Midbrain (tissue), 1 donor: ENCODE measurements around the gene ELAPOR1.

Experiments
- DNase-seq: peaks from one replicate; lab custom pipeline; 2025; lab: John Stamatoyannopoulos, UW

Gene ELAPOR1

DNA sequence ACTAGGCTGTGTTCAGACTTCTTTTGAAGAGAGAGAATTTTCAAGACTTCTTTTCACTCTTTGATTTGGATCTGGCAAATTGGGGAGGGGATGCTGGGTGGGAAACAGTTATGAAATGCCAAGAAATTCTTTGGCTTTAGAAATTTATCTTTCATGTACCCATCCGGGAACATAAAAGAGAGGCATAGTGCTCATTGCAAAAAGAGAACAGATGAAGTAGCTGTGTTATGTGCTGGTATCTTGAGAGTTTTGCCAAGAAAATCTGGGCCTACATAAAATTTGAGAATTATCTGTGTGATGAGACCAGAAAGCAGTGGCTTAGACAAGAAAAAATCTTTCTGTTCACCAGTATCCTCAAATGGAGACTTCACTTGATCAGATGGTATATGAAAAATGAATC is 19.0 kb upstream of the ELAPOR1 start:
- no peak for DNase-seq

DNA sequence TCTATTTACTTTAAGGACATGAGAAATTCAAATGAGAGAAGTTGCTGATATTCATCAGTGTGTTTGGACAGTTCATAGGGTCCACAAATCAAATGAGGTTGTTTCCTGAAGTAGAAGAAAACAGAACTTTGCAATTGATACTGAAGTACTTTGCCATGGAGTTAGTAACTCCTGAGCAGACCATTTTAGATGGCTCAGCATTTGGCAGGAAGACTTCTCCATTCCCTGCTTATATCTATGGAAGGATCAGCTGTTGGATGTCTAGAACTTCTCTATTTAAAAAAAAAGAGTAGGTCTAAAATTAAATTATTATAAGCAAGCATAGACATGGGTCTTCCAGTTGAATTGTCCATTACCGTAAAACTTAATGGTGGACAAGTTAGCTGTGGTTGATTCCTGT is 18.3 kb upstream of the ELAPOR1 start:
- no peak for DNase-seq

DNA sequence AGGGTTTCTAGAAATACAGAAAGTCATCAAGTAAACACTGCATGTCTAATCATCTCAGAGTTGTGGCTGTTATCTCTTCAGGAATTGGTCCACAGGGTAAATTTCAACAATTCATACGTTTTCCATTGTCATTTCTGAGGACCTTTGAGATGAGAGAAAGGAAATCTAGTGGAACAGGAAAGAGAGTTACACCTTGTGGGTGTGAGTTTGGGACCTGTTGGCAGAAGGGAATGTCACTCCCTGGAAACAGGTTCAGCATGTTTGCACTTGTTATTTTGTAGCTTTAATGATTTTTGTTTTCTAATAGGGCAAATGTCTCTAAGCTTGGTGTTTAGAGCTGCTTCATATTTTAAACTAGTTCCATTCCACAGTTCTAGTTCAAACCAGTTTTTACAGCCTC is 17.8 kb upstream of the ELAPOR1 start:
- no peak for DNase-seq

DNA sequence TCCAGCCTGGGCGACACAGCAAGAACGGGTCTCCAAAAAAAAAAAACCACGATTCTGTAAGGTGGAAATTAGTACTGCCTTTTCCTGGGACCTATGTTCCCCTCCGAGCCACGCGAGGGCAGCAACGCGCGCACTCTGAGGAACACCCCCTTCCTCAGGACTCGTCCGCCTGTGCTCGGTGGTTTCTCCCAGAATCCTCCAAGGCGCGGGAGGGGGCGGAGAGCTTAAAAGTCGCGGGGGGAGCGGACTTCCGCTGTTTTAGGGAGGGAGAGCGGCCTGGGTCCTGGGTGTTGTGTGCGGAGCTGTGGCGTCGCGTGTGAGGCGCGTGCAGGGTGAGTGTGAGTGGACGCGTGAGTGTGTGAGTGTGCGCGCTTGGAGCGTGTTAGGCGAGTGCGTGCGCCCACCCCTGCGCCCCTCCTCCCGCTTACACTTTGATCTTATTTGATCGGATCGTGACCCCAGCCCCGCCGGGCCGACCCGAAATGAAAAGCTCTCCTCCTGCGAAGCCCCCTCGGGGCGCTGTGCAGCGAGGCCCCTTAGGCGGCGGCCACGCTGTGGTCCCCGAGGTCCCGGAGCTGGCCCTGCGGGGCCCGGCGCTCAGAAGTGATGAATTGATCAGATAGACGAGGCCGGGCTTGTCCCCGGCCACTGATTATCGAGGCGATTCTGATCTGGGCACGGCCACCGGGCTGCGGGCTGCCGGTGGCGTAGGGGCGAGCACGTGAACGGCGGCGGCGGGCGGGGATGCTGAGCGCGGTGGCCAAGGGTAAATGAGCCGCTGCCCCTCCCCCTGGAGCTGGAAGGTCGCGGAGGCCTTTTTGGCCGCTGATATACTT is 13.8 kb upstream of the ELAPOR1 start:
- DNase-seq, result peak; percentile 97

DNA sequence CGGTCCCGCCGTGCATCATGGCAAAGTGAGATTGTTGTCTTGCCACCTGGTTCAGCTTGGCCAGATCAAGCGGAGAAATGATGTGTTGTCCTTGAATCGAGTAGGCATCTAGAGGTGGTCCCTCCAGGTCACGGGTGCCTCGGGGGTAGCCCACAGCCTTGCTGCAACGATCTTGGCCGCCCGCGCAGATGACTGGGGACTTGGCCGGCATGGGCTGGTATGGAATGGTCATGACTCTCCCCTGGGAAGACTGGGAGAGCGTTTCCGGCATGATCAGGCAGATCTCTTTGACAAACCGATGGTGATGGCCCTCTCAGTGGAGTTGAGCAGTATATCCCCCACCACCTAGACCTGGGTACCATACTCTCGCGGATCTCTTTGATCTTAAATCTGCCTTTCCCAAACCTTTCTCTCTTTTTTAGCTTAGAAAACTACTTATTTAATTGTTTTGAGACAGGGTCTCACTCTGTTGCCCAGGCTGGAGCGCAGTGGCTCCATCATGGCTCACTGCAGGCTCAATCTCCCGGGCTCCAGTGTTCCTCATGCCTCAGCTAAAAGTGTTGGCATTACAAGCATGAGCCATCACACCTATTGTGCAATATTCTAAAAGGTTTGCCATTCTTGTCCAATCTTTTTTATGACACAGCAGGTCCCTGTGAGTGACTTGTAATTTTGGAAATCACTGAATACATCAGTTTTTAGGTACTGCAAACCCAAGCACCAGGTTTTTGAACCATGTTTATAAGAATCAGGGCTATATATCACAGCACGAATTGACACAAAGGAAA is 9.4 kb upstream of the ELAPOR1 start:
- DNase-seq, result no peak

DNA sequence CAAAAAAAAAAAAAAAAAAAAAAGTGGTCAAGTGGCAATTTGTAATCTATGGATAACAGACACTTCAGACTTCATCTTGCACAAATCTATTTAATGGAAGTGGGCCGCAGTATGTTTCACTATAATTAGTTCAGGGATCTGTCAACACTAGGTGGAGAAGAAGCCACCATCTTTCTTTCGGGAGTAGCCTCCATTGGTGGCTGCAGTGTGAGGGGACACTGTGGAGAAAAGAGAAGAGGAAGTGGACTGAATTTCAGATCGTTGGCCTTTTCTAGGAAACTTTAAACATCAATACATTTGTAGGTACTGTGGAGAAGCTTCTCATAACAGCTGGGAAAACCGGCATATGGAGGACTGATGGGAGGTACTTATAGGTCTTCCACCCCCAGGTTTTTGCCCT is 8.0 kb upstream of the ELAPOR1 start:
- no peak for DNase-seq

DNA sequence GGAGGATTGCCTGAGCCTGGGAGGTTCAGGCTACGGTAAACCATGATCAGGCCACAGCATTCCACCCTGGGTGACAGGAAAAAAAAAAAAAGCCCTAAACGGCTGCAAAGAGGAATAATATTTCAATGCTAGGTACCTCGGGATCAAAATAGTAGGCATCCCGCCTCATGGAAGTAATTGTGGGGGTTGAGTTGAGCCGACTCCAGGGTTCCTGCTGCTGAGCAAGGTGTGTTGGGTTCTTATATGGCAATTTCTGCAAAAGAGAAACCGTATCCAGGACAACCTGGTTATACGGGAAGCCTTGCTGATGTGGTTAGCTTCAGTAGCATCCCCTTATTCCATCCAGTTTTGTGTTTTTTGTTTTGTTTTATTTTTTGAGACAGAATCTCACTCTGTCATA is 6.1 kb upstream of the ELAPOR1 start:
- no peak for DNase-seq

DNA sequence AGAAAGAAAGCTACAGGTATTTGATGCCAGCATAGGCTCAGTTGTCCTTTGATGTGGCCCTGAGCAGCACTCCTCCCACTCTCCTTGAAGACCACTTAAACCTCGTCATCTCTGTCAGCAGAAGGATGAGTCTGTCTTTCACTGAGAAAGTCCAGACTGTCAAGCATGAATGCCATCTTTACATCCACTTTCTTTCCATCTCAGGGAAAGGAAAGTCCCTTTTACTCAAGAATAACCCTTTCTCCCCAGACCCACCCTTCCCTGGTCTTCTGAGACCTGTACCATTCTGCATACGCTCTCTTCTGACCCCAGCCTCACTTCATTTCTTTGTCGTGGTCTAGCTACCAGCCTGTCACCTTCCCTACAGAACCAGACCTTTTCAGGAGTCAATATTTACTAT is 4.0 kb upstream of the ELAPOR1 start:
- no peak for DNase-seq

DNA sequence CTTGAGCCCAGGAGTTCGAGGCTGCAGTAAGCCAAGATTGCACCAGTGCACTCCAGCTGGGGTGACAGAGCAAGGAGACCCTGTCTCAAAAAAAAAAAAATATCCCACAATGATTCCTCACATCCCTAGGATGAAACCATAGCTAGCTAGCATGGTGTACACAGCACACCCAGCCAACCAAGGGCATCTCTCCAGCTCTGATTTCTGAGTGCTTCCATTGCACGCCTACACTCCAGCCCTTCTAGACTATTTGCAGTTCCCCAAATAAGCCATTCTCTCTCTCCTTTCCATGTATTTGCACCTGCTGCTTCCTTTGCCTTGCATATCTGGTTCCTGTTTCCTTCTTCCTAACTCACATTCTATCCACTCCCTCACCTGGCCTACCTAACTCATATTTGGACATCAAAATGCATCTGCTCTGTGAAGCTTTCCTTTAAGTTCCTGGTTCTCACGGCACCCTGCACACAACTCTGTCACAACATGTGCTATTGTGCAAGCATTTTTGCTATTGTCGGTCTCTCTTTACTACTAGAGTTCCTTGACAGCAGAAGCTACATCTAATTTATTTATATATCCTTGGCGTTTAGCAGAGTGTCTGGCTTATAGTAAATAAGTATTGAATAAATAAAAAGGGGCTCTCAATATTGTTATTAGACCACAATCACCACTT is 2.4 kb upstream of the ELAPOR1 start:
- DNase-seq, result no peak

DNA sequence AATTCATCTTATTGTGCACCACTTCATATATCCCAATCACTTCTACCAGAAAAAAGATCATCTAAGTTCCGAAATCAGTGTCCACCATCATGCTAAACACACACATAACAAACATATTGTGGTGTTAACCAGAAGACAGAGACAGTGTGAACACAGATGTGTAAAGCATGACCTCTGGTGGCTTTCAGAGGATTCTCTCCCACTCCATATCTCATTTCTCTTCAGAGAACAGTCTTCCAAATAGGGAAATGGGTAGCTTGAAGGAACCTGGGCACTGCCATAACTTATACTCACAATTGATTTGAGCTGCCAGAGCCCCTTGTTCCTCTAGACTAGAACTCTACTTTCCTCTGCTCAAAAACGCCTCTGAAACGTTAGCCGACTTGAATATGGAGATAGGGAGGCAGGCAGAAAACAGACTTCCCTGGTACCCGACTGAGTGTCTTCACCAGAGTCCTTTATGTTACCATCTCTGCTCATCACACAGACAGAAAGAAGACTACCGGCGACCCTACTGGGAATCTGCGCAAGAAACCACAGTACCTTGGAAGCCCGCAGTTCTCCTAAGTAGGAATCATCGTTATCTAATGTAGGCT is 1.8 kb upstream of the ELAPOR1 start:
- peak; percentile 52 for DNase-seq

DNA sequence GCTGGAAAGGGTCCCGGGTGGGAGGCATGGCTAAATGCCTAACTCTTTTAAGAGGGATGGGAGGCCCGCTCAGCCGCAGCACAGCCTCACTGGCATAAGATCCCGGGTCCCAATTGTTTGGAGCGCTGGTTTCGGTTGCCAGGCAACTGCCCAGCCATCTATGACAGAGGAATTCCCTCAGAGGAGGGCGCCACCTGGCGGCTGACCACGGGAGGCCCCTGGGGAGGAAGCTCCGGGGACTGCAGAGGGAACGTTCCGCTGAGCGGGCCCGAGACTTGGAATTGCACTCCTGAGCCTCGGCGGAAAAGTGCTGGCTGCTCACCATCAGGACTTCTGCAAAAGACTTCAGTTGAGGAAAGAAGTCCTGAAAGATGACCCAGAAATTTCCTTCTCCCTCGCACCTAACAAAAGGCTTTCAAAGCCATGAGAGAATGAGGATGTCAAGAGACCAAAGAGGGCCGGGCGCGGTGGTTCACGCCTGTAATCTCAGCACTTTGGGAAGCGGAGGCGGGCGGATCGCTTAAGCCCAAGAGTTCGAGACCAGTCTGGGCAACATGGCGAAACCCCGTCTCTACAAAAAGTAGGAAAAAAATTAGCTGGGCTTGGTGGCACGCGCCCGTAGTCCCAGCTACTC is 1.1 kb upstream of the ELAPOR1 start:
- DNase-seq, result peak; percentile 92

DNA sequence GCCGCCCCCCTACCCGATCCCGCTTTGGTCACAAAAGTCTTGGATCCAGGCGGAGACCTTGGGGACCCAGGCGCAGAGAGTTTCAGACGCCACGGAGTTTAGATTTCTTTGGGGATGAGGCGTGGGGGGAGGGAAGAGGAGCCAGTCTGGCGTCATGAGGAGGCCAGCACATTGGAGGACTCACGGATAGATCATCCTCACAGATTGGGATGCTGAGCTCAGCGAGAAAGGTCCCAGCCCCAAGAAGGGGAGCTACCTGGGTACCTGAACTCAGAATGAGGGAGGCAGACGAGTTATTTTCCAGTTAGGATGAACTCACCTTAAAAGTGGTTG is 393 bp downstream of the ELAPOR1 start:
- DNase-seq, result no peak

DNA sequence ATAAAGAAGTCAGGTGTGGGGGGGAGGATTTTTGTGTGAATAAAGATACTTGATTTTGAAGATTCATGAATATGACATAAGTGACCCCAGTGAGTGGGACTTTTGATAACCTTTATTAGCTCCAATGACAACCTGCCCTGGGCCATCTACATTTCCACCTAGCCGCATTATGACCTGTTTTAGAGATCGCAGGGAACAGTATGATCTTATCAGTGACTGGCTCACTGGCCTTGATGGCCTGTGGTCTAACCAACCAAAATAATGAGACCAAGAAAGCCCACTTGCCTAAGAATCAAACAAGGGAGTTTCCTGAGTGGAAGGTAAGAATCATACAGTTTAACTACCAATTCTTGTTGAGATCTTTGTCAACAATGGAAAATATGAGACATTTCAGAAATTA is 1.8 kb downstream of the ELAPOR1 start:
- no peak for DNase-seq

DNA sequence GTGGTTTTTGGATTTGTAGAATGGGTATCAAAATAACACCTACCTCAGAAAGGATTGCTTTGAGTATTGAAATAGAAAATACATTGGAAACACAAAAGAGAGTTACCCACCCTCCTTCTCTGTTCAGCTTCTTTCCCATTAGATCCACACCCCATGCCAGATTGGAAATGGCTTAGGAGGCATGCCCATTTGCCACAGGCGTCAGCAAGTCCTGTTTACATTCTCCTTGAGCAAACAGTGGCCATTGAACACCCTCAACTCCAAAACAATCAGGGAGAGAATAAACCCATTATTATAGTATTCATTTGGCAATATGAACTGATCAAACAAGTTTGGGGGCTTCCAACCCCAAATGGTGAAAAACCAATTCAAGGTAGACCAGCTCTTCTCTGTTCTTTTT is 2.4 kb downstream of the ELAPOR1 start:
- no peak for DNase-seq

DNA sequence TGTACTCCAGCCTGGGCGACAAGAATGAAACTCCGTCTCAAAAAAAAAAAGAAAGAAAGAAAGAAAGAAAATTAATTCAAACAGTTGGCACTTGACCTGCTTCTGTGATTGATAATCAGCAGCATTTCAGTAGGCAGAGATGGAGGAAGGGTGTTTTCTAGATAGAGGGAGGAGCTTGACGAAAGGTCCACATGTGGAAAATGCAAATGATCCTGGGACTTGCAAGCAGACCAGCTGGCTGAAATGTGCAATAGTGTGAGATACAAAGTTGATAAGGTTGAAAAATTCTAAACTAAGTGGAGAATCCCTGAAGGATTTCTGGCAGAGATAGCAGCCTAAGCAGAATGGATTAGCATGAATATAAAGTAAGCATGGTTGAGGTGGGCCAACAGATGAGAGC is 4.2 kb downstream of the ELAPOR1 start:
- DNase-seq, result no peak

DNA sequence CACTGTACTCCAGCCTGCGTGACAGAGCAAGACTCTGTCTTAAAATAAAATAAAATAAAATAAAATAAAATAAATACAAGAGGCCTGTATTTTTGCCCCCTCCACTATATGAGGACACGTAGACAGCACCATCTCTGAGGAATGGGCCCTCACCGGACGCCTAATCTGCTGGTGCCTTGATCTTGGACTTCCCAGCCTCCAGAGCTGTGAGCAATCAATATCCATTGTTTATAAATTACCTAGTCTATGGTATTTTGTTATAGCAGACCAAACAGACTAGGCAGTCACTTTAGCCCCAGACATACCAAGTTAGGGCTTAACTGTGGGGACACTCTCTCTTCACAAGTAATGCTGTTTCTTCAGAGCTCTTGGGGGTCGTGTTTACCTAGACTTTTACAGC is 6.4 kb downstream of the ELAPOR1 start:
- no peak for DNase-seq

DNA sequence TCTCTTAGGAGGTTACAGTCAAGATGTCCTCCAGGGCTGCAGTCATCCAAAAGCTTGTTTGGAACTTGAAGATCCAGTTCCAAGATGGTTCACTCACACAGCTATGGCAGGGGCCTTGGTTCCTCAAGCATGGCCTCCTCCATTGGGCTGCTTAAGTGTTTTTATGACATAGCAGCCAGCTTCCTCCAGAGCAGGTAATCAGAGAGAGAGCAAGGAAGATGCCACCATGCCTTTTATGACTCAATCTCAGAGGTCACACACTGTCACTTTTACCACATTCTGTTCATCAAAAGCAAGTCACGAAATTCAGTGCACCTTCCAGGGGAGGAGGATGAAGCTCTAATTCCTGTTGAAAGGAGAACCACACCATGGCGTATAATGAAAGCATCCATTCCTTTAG is 17.1 kb downstream of the ELAPOR1 start:
- no peak for DNase-seq

DNA sequence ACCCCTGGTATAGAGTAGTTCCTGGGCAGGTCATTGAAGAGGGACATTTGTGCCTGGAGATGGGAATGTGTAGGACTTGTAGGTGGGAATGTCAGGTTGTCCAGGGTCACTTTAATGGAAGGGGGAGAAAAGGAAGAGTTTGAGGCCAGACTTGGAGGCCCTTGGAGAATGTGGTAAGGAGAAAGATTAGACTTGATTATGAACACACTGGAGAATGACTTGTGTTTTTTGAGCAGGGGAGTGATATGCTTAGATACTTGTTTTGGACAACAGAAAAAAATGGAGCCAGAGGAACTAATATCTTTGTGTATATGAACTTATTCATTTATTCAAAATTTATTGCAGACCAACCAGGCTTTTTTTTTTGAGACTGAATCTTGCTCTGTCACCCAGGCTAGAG is 17.9 kb downstream of the ELAPOR1 start:
- no peak for DNase-seq

DNA sequence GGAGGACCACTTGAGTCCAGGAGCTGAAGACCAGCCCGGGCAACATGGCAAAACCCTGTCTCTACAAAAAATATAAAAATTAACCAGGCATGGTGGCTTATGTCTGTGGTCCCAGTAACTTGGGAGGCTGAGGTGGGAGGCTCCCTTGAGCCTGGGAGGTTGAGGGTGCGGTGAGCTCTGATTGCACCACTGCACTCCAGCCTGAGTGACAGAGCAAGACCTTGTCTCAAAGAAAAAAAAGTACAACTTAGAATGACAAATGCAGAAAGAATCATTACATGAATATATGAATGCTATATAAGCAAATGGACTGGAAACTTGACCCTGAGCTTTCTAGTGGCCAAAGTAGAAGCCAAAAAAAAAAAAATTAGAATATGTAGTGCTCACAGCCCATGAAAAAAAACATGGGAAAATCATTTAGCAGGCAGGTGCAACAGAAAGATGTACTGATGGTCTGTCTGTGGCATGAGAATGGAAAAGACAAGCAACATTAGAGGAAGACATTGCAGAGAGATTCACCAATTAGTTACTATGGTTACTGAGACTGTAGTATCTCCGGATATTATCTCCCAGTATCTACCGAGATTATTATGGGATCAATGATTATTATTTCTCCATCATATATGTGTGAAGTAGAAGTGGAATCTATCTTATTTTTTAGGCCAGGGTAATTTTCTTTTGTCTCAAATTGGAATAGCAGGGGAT is 19.2 kb downstream of the ELAPOR1 start:
- DNase-seq, result no peak

DNA sequence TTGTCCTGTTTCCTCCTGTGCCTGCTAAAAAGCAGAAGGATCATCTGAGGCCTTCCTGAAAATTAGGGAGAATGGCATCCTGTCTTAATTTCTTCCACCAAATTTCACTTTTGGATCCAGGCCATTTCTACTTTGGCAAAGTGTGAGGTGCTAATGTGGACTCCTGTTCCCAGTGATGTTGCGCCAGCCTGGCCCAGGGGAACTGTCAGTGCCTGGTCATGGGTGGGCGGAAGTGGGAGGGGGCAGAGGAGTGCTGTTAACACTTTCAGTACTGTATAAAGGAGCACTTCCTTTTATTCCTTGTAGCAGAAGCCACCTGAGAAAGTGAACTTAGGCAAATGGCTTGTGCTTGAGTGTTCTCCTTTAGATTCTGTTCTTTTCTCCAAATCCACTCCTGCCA is 19.9 kb downstream of the ELAPOR1 start:
- DNase-seq, result peak; percentile 3

DNA sequence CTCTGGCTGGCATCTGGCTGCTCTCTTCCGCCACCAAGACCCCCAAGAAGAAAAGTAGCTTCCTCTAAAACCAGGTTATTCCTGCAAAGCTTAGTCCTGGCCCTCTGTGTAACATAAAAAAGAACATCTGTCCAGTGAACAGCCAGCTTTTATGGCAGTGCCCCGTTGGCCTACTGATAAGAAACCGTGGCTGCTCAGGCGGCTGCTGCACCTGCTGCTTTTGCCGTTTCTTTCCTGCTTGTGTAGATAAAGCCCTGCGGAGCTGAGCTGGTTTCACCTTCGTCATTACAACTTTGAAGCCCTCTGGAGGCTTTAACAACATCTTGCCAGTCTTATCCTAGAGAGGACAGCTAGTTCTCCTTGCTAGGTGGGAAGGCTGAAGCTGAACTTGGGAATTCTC is 20.5 kb downstream of the ELAPOR1 start:
- DNase-seq, result no peak

DNA sequence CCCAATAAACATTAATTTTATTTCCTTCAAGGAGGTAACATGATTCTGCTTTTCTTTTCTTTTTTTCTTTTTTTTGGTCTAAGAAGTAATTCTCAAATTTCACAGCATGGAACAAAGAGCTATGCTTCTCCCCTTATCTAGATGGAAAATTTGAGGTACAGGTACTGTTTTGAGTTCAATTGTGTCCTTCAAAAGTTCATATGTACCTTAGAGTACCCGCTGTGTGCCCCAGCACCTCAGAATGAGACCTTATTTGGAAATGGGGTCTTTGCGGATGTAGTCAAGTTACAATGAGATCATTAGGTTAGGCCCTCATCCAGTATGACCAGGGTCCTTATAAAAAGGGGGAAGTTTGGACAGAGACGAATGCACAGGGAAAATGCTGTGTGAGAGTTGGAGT is 22.0 kb downstream of the ELAPOR1 start:
- DNase-seq, result no peak
